ENCODE results near the gene NGRN. TPM values are rescaled to one million over a fixed set of nuclear protein-coding genes. Genes with fewer than 3 reads are reported as not detected.

The NGRN gene
- 64.3 and 73.8 TPM in 2 replicates for total RNA-seq

GRCh38 chr15:90265271-90266060 lies at the start of gene NGRN:
Gene NGRN (plus strand): TSS chr15:90265672. CDS start chr15:90265713, 41 bp downstream.

GRCh38 chr15:90233387-90234095 lies 31.9 kb upstream of the NGRN start, which contains the start of gene CIB1:
Gene CIB1 (minus strand): TSS chr15:90233941. CDS start chr15:90233885, 56 bp downstream.

GRCh38 chr15:90234096-90234988 lies 31.1 kb upstream of the NGRN start, which contains the start of gene GDPGP1:
Gene GDPGP1 (plus strand): TSS chr15:90234209. CDS start chr15:90240909, 6,700 bp downstream.

GRCh38 chr15:90249203-90249863 lies 16.1 kb upstream of the NGRN start, which contains the start of gene TTLL13:
Gene TTLL13 (plus strand): TSS chr15:90249556. CDS start chr15:90250631, 1,075 bp downstream.

Other genes starting within 250 kb of the NGRN start
- gene IDH2, start 163.2 kb upstream of the NGRN start, total RNA-seq = 83.7 and 91.2 TPM in 2 replicates
- 7.1 and 10.5 TPM in 2 replicates for gene SEMA4B, start 64.3 kb upstream of the NGRN start, total RNA-seq
- 34.0 and 34.8 TPM in 2 replicates for gene CIB1, start 31.7 kb upstream of the NGRN start, total RNA-seq
- 12.4 and 15.8 TPM in 2 replicates for gene GDPGP1, start 31.5 kb upstream of the NGRN start, total RNA-seq
- 0.20 TPM in 1 of 2 replicates, not detected in the other for gene TTLL13, start 16.1 kb upstream of the NGRN start, total RNA-seq
- 0.69 and 0.87 TPM in 2 replicates for gene ZNF774, start 86.6 kb downstream of the NGRN start, total RNA-seq
- 245 and 248 TPM in 2 replicates for gene IQGAP1, start 122.6 kb downstream of the NGRN start, total RNA-seq

All from mammary microvascular endothelial cell (primary cell).